ENCODE measurements around the gene ZMYND8.

ZMYND8 gene

DNA sequence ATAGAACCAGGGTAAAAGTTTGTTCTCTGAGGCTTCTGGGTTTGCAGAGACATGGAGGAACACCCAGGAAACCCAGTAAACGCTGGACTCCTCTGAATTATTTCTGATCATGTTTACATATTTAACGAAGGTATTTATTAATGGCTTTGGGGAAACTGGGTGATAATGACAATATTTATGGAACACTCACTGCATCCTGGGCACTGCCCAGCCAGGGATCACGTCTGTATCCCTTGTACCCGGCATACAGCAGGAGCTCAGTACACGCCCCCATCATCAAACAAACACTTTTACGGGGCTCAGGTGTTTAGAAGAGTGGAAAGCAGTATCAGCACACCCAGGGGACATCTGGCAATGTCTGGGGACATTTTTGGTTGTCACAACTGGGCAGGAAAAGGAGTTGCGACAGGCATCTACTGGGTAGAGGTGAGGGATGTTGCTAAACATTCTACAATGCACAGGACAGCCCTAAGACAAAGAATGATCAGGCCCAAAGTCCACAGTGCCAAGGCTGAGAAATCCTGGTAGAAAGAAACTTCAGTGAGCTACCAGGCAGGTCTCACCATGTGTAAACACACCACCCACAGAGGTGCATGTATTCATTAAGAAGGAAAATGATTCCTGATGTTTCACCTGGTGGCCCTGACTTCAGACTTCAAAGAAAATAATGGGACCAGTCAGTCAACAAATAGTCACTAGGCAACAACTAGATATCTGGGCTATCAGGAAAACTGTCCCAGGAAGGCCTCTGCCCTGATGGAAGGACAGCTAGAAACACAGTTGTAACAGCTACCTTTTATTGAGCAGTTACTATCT is 35.3 kb downstream of the ZMYND8 start:
- TF ChIP-seq POLR2AphosphoS5 (IDR thresholded peaks at IDR 0.05; ENCODE audit: low read depth, low read length): no peak
- no peak for TF ChIP-seq SIN3A (IDR thresholded peaks at IDR 0.05; ENCODE audit: borderline replicate concordance, insufficient read depth, low read length)
- no peak for TF ChIP-seq FOXP2 (optimal IDR thresholded peaks at IDR 0.05; ENCODE audit: borderline replicate concordance, extremely low read depth, extremely low read length, insufficient read depth)
- no peak for TF ChIP-seq TAF1 (IDR thresholded peaks at IDR 0.05; ENCODE audit: borderline replicate concordance, insufficient read depth, low read length)
- TF ChIP-seq REST (IDR thresholded peaks at IDR 0.05; ENCODE audit: insufficient read depth in 1 of 2, low read depth in 2 of 2, low read length in 2 of 2): no peak

GRCh38 chr20:47319517-47320252 is 36.8 kb downstream of the ZMYND8 start:
- TF ChIP-seq POLR2AphosphoS5 (IDR thresholded peaks at IDR 0.05; ENCODE audit: low read depth, low read length) (no peak; the same call in 1 of the 2 replicates), SIN3A (IDR thresholded peaks at IDR 0.05; ENCODE audit: borderline replicate concordance, insufficient read depth, low read length) (no peak)

DNA sequence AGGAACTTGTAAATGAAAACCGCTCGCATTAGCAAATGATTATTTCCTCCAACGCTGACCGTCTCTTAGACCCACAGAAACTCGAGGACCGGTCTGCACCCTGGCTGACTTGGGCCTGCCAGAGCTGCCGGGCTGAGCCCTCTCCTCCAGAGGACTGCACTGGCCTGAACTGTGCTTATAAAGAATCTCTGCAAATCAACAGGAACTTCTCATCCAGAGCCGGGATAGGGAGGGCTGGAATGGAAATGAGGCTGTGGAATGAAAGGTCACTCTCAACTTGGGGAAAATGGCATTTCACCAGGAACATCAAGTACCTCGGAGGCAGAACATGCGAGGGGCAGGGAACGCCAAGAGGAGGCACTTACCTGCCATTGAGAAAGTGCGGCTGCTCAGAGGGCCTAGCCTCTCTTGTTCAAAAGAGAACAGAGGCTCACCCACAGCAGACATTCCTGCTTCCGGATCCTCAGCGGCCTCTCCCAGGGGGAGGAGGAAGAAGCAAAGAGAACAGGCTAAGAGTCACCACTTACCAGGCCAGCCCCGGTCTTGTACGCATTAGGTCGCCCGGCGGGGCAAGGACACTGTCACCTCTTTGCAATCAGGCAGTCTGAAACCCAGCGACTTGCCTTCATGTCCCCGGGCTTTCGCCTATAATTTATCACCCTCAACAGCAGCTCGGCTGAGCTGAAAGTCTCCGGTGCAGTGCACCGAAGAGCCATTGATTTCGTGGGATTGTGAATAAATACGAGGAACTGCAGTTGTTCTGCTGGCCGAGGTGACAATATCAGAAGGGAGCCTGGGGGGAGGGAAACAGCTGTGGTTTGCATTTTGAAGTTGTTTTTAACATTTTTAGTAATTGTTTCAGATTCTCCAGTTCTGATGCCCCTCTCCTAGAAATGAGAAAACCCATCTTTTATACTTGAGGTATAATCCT is 37.6 kb downstream of the ZMYND8 start:
- TF ChIP-seq REST (IDR thresholded peaks at IDR 0.05; ENCODE audit: insufficient read depth in 1 of 2, low read depth in 2 of 2, low read length in 2 of 2) (no peak), SIN3A (IDR thresholded peaks at IDR 0.05; ENCODE audit: borderline replicate concordance, insufficient read depth, low read length) (no peak)

- TF ChIP-seq TAF1 (IDR thresholded peaks at IDR 0.05; ENCODE audit: borderline replicate concordance, insufficient read depth, low read length) (no peak), REST (IDR thresholded peaks at IDR 0.05; ENCODE audit: insufficient read depth in 1 of 2, low read depth in 2 of 2, low read length in 2 of 2) (no peak), FOXP2 (optimal IDR thresholded peaks at IDR 0.05; ENCODE audit: borderline replicate concordance, extremely low read depth, extremely low read length, insufficient read depth) (no peak), SIN3A (IDR thresholded peaks at IDR 0.05; ENCODE audit: borderline replicate concordance, insufficient read depth, low read length) (no peak), POLR2AphosphoS5 (IDR thresholded peaks at IDR 0.05; ENCODE audit: low read depth, low read length) (no peak)
These were observed 38.4 kb downstream of the ZMYND8 start for GRCh38 chr20:47318027-47318585.

Measured in PFSK-1 (cell line).